CD1c-positive myeloid dendritic cell (primary cell): ENCODE data around the gene NEUROD6.

ENCODE experiments used
- DNase-seq: peaks from one replicate; pipeline ENCODE4 v3.0.0-alpha.2; 2016; ENCODE audit errors: extremely low spot score

NEUROD6 gene

GRCh38 chr7:31340603-31341002 is at the start of gene NEUROD6:
TSS of gene NEUROD6 (minus strand) at chr7:31340726. CDS start at chr7:31339268, 1,458 bp downstream.
- no peak for DNase-seq

- DNase-seq = no peak
These were observed 43.9 kb upstream of the NEUROD6 start for GRCh38 chr7:31384466-31384865.

GRCh38 chr7:31382722-31383121 is 42.2 kb upstream of the NEUROD6 start:
- no peak for DNase-seq

- peak; percentile 48 for DNase-seq
These were observed 33.1 kb upstream of the NEUROD6 start for GRCh38 chr7:31373337-31374289.

GRCh38 chr7:31372231-31372959 is 31.9 kb upstream of the NEUROD6 start:
- DNase-seq = no peak

GRCh38 chr7:31371621-31372020 is 31.1 kb upstream of the NEUROD6 start:
- no peak for DNase-seq

GRCh38 chr7:31370609-31371008 is 30.1 kb upstream of the NEUROD6 start:
- DNase-seq = no peak

GRCh38 chr7:31368620-31369019 is 28.1 kb upstream of the NEUROD6 start:
- DNase-seq = no peak

GRCh38 chr7:31363496-31363895 is 23.0 kb upstream of the NEUROD6 start:
- no peak for DNase-seq

- DNase-seq = no peak
These were observed 22.5 kb upstream of the NEUROD6 start for GRCh38 chr7:31363051-31363450.

GRCh38 chr7:31362401-31362800 is 21.9 kb upstream of the NEUROD6 start:
- DNase-seq = no peak

GRCh38 chr7:31358467-31358866 is 17.9 kb upstream of the NEUROD6 start:
- no peak for DNase-seq

- no peak for DNase-seq
These were observed 4.9 kb upstream of the NEUROD6 start for GRCh38 chr7:31345421-31345820.

GRCh38 chr7:31343516-31344305 is 3.2 kb upstream of the NEUROD6 start:
- no peak for DNase-seq

- no peak for DNase-seq
These were observed 615 bp upstream of the NEUROD6 start for GRCh38 chr7:31341141-31341540.

- DNase-seq = no peak
These were observed 475 bp downstream of the NEUROD6 start for GRCh38 chr7:31340051-31340450.

GRCh38 chr7:31338706-31339105 is 1.8 kb downstream of the NEUROD6 start:
- DNase-seq = no peak

- DNase-seq = no peak
These were observed 3.4 kb downstream of the NEUROD6 start for GRCh38 chr7:31337002-31337565.

GRCh38 chr7:31336202-31337001 is 4.1 kb downstream of the NEUROD6 start:
- no peak for DNase-seq

GRCh38 chr7:31335884-31336201 is 4.7 kb downstream of the NEUROD6 start:
- no peak for DNase-seq
